IPS DF 19.7 (cell line): ENCODE results near the gene C1QTNF6.

Experiments used
- DNase-seq: peaks from one replicate; pipeline ENCODE4 v3.0.0-alpha.2; 2013; ENCODE audit warnings: low read depth, low spot score

Gene C1QTNF6

DNA sequence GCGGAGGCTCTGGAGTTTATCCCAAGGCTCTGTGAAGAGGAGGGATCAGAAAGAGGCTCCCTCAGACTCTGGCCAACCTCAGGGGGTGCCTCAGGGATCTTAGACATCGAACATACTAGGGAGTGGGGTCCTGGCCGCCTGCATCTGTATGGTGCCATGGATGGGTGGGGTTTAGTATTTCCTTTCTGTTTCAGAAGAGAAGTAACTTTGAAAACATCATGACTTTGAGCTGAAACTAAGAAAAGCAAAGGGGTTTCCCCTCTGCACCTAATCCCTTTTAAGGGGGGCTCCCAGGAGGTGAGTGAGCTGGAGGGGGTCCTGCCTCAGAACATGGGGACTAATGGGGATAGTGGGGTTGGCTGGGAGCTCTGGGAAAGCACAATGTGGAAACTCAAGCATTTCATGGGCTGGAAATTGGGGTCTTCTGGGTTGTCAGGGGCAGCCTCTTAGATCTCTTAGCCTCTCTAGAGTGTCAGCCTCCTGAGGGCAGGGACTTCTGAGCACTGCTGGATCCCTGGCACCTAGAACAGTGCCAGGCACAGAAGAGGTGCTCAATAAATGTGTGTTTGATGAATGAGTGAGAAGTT, 36.0 kb upstream of the C1QTNF6 start:
- no peak for DNase-seq

DNA sequence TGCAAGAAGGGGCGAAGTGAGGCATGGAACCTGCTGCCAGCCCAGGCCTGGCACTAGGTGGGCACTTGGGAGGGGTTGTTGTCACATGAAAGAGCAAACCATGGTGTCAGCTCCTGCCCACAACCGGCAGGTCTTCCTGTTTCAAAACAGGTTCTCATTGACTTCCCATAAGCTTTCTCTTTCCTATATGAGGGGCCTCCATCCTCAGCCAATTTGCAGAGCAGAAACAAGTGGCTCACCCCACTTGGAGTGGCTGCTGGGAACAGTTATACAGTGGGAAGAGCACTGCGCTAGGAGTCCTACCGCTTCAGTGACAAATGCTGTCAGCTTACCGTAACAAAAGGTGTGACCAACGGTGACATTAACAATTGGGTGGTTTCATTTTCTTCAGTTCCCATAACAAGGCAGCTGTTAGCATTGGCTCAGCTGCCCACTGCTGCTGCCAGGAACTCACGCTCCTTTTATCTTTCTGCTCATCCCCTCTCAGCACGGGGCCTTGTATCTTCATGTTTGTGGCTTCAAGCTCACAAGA, 34.5 kb upstream of the C1QTNF6 start:
- no peak for DNase-seq

DNA sequence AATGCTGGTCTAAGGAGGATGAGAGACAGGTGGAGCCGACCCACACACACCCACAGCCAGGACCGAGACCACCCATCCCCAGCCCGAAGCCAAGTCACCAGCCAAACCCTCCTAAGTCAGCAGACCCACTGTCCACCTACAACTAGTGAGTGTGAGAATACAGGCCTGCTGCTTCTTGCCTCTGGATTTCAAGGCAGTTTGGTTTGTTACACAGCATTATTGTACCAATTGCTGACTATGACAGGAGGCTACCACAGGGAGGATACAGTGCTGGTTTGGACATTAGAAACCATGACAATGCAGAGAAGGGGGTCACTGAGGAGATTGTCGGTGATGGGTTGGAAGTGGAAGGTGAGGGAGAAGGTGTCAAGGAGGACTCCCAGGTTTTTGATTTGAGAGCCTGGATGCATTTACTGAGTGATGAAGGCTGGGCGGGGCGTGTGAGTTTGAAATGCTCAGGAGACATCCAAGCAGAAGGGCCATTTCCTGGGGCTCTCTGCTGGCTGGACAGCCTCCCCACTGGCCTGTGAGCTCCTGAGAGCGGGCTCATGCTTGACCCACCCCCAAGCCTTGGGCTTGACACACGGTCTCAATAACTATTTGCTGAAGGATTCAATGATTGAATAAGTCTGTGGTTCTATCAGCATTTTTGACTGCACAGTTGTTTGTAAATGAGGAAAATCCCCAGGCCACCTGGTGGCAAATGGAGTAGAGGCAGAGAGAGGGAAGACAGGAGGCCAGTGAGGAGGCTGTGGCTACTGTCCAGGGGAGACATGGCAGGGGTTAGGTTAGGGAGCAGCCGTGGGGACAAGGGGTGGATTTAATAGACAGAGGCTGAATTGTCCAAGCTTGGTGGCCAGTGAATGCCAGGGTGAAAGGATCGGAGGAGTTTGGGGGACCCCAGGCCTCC, 33.6 kb upstream of the C1QTNF6 start:
- no peak for DNase-seq

DNA sequence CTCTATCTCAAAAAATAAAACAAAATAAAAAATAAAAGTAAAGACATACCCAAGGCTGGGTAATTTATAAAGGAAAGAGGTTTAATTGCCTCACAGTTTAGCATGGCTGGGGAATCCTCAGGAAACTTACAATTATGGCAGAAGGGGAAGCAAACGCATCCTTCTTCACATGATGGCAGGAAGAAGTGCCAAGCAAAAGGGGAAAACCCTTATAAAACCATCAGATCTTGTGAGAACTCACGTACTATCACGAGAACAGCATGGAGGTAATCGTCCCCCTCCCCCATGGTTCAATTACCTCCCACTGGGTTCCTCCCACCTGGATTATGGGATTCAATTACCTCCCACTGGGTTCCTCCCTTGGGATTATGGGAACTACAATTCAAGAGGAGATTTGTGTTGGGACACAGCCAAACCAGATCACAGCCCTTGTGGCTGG, 32.5 kb upstream of the C1QTNF6 start:
- no peak for DNase-seq

DNA sequence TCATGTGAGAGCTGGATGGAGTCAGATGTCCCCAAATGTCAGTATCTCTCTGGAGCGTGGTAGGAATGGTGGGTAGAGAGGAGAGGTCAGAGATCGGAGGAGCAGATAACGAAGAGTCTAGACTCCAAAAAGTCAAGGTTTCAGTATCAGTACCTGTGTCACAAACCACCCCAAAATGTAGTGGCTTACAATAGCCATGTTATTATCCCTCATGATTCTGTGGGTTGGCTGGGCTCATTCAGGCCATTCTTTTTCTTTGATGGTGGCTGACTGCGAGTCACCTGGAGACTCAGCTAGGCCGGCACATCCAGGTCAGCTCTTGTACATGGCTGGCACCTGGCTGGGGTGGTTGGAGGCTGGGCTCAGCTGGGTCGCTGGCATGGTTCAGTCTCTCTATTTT, 31.5 kb upstream of the C1QTNF6 start:
- no peak for DNase-seq

DNA sequence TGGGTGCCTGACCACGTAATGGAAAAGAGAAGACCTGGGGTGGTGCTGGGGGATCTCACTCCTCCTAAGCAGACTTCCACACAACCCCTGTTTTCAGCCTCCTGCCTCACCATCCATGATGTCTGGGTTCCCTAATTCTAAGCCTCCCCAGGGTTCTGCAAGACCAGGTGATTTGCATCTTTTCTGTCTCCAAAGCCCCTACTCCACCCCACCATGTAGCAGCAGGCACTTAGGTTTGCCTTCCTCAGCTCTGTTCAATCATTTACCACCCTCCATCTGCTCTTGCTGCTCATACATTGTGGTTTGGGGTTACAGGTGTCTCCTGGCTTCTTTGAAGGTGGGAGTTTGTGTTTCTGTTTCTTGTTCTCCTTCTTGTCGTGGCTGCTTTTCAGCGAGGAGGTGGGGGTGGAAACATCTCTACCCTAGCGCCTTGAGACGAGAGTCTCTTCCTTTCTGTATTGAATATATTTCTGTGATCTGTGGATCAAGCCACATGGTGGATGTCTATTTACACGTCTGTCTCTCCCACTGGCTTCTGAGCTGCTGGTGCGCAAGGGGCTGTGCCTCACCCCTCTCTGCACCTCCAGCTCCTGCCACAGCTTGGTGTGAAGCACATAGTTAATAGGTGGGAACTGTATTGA, 30.8 kb upstream of the C1QTNF6 start:
- no peak for DNase-seq

DNA sequence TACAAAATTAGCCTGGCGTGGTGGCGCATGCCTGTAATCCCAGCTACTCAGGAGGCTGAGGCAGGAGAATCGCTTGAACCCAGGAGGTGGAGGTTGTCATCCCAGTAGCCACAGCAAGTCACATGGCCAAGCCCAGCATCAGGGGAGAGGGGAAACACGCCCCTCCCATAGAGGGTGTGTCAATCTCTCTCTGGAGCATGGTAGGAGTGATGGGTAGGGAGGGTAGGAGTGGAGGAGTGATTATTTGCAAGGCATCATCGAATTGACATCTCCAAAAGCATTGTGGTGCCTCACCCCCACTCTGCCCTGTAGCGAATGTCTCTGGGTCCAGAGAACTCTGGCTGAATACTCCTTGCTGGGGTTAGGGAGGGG, 30.3 kb upstream of the C1QTNF6 start:
- DNase-seq: no peak

DNA sequence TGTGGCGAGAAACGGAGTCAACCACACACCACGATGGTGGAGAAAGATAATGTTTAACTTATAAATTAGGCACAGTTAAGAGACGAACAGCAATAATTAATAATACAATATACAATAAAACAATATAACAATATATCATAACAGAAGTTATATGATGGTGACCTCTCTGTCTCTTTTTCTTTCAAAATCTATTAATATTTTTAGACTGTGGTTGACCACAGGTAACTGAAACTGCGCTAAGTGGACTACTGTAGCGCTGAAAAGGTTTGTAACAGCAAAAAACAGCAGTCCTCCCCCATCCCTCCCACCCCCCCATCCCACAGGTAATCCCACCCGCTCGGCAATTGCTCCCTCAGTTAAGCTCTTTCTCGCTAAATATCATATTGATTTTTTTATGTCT, 27.8 kb upstream of the C1QTNF6 start:
- no peak for DNase-seq

DNA sequence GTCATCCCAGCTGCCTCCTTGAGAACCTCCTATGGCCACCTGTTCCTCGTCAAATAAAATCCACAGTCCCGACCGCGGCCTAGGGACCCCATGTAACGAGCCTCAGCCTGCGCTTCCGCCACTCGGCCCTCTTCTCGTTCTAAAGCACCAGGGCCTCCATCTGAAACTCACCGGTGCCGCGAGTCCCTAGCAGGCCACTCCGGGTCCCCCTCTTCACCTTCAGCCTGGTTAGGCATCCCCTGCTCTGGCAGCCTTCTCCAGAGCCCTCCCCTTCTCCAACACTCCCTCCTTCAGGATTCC, 26.6 kb upstream of the C1QTNF6 start:
- DNase-seq: no peak

DNA sequence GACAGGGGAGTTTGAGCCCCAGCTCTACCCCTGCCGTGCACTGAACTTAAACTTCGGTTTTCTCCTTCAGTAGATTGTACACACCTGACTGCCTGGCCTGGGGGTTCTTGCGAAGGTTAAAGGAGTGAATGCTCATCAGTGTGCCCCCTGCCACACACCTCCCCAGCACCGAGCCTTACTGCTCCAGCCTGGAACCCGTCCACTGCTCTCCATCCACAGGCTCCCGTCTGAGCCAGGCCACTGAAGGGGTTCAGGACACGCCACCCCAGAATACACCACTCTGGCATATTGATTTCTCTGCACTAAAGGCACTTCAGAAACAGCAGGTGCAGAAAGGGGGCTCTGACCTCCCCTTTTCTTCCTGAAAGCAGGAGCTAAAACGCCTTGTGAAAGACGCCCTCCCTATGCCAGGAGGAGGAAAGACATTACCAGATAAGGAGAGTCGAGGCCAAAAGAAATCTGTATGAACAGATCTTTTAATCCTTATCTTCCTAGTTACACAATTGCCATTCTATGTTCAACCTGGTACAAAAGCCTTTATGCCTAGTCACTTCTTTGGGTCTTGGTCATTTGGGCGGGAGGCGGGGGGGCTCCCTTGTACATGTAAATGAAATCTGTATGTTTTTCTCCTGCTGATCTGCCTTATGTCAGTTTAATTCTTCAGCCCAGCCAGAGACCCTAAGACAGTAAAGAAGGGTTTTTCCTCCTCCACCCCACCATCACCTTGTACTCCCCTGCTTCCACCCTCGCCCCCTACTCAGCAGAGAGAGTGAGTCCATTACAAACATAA, 26.1 kb upstream of the C1QTNF6 start:
- DNase-seq: no peak

DNA sequence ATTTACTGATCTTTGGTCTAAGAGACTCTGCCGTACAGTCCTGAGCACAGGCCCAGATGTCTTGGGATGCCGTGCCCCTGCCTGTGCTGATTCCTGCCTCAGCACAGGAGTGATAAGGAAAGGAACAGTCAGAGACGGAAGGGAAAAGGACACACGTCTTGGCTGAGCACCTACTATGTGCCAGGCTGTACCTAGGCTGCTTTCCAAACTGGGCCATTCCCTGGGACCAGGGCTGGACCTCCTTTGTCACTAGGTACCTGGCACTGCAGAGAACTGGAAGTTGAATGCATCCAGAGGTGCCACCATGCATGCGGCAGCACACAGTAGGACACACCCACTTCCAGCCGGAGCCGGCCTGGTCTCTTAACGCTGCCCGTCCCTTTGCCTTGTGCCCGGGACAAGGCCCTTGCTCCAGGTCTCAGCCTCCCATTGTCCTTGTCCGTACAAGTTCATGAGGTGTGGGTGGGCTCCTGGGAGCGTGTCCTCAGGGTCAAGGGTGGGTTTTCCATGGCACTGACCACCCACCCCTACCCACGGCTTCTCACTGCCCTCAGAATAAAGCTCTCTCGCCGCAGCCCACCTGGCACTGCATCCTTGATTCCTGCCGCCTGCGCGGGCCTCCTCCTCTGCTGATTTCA, 25.3 kb upstream of the C1QTNF6 start:
- no peak for DNase-seq

DNA sequence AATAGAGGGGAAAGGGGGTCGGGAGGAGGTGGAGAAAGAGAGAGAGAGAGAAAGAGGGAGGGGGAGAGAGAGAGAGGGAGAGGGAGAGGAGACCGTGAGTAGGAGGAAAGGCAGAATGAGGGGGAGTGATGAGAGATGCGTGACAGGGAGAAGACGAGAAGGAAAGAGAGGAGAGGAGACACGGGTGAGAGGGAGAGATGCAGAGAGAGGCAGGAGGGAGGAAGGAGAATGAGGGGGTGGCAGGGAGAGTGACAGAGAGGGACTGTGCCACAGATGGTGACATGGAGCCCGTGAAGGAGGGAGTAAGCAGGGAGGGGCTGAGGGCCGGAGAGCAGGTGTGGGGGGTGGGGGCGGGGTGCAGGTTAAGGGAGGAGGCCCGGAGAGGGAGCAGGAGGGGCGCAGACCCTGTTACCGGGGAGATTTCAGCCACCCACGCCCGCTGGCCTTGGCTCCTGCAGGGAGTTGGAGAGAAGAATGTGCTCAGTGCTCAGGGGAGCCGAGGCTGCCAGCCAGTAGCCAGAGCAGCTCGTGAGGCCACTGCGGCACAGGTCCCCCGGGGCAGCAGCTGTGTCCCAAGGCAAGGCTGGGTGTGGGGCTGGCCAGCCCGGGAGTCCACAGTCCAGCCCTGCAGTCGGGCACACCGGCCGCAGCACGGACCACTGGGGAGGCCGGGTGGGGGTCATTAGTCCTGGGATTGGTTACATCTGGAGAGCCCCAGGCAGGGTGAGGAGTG, 24.3 kb upstream of the C1QTNF6 start, which contains the start of gene SSTR3:
Gene SSTR3 (minus strand): TSS at position 304 of the 733 bp plus-strand sequence. CDS start 4,674 bp downstream, outside the sequence.
- DNase-seq: no peak

DNA sequence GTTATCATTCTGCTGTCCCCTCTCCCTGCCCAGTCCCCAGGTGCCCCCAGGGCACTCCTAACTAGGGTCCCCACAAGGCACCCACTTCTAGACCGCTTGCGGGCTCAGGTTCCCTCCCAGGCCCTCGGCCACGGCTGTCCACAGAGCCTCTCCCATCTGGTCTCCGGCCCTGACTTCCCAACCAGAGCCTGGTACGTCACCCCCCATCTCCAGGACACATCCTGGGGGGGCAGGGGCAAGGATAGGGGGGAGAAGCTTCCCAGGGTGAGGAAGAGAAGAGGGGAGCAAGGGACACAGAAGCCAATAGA, 23.8 kb upstream of the C1QTNF6 start:
- no peak for DNase-seq

DNA sequence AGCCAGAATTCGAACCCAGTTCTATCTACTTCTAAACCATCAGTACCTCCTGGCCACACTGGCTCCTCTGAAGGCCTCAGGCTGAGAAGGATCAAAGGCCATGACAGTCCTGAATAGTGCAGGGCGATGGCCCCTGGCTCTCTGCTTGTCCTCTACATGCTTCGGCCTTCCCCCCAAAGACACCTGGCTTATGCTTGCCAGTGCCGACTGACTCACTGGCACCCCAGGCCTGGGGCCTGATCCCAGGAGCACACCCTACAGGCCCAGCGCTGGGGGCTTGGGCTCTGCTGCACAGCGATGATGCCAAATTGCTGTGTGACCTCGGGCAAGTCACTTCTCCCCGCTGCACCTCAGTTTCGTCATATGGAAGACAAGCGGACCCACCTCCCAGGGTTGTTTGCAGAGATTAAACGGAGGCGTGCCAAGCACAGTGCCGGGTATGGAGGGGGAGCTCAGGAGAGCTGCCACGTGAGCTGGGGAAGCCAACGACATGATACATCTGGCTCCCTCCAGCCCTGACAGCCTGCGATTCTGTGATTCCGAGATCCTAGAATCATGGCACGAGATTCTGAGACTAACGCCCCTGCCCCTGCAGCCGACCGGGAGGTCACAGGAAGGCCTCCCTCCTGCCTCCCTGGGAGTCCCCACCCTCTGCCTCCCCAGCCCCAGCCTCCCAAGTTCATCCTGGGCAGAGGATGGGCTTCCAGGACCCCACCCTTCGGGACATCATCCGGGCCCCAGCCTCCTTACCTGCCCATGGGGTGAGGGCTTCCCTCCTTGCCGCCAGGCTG, 23.2 kb upstream of the C1QTNF6 start:
- no peak for DNase-seq

DNA sequence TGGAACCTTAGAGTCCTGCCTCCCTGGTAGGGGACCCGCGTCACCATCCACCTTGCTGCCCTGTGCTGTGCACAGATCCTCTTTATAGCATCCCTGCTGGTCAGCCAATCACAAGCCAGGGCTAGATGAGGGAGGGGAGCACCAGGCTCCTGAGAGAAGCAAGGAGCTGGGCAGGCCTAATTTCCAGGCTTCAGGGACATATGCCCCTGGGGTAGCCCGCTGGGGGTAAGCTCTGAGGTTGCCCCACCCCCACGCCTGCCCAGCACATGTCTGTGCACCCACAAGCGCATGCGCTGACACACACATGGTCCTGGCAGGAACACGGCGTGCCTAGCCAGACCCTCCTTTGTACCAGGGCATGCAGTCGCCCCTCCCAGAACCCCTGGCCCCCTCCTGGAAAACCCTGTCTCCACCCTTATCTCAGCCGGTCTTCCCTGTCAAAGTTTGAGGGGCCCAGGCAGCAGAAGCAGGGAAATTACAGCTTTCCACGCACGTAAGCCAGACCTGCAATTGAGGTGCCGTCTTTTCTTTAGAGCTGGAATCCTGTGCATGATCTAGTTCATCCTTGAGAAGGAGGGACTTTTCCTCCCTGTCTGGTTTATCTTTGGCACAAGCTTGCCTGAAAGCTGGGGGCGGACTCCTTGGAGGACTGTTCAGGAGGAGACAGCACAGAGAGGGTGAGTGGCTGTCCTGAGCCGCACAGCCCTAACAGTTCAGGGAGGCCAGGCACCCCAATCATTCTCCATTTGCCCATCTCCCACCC, 22.2 kb upstream of the C1QTNF6 start:
- no peak for DNase-seq

DNA sequence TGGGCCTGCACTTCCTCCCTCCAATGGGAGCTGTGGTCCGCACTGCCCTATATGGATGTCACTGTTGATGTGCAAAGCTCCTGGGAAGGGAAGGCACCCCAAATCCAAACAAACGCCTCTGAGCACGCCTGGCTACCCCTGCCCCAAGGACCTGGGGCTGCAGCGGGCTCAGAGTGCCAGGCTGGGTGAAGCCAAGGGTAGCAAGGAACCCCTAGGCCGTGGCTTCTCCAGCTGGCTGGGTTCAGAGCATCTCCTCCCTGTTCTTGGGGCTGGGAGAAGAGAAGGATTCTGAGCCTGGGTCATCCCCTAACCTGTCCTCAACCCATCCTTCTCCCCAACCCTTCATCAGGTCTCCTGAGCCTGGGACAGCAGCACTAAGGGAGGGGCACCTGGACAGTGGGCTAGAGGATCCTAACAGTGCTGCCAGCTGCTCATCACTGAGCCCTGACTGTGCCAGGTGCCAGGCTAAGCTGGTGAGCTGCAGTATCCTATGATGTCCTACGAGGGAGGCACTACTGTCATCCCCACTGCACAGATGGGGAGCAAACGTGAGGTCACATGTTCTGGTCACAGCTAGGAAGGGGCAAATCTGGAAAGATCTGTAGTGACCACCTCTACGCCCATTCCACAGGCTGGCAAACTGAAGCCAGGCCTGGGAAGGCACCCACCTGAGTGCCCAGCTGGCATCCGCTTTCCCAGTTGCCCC, 21.2 kb upstream of the C1QTNF6 start:
- DNase-seq: no peak

DNA sequence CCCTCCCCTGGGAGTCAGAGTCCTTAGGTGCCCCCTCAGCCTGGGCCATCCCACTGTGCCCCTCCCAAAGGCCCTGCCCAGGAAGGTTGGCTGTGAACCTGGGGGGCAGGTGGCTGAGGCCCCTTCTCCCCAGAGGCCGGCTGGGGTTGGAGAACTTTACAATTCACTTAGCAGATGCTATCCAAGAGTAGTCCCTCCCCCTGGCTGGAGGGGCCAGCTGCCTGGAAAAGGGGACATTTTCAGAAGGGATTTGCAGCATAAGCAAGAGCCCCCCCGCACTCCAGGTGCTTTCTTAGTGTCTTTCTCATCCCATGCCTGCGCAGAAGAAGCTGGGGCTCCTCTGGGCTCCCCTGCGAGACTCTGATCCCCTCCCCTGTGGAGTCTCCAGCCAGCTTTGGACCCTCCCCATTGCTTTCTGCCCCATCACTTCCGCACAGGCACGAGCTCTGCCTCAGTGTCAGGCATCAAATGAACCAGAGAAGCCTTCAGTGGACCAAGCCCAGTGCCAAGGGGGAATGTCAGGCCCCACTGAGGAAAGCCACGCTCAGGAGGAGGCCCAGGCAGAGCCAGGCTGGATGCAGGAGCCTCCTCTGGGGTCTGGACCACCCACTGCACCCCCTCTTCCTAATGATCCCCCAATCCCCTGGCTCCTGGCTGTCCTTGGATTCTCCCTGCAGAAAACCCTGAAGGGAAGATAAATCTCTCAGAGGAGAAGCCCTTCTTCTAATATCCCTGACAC, 20.5 kb upstream of the C1QTNF6 start:
- no peak for DNase-seq

DNA sequence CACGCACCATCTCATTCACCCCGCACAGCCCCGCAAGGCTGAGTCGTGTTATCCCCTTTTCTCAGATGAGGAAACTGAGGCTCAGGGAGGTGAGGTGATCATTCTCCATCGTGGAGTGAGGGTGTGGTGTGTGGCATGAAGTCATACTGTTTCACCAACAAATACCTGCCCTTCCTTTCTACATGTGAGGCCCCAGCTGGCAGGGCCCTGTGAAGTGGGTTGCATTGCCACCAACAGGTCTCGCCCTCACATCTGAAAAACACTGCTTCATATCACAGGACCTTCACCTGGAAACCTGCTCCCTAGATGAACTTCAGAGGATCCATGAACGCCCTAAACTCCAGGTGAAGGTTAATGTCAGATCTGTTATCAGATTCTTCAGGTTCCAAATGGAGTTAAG, 19.9 kb upstream of the C1QTNF6 start:
- no peak for DNase-seq
